OCI-LY7 (cell line): ENCODE data around the gene TRIM52.

Source experiments
- CTCF ChIP-seq: fragments of 200-600 bp; sonication (generic); conservative IDR thresholded peaks from 2 replicates; pipeline ENCODE4 v1.5.1; 2014; ENCODE audit warnings: mild to moderate bottlenecking, antibody characterized with exemption, low read length, moderate library complexity, mixed read lengths
- EZH2phosphoT487 ChIP-seq: fragments of 200-600 bp; sonication (generic); IDR thresholded peaks from 2 replicates; pipeline ENCODE4 v1.6.1; 2018; ENCODE audit warnings: low read depth, borderline replicate concordance, mild to moderate bottlenecking, mixed run types, antibody characterized with exemption, low read length, moderate library complexity, mixed read lengths

DNA sequence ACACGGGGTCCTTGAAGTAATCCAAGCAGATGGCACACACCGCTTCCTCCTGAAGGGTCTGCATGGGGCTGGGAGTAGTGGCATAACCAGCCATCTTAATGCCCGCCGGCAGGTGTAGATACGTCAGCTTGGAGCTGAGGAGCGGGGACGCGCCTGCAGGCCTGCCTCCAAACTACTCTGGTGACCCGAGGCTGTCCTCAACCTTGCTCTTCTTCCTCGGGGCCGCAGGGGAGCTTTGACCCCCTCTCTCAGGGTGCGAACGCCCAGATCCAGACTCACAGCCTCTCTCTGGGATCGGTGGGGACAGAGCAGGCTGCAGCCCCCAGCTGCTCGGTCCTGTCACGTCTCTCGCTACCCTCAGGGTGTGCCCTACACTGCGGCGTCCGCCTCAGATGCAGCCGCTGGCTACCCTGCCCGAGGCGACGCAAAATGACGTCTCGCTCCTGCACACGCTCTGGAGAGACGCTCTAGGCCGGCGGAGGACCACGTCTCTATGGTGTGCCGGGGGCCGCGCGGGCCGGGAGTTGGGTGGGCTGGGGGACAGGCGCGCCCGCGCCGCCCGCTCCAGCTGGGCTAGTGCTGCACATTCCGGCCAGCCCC lies at the start of gene TRIM52:
- TF ChIP-seq CTCF (no peak), EZH2phosphoT487 (no peak)
